Hindlimb muscle (tissue), 1 donor: ENCODE results near the gene ZIK1. TPM values are rescaled to one million over a fixed set of nuclear protein-coding genes. Genes with fewer than 3 reads are reported as not detected.

Experiments
- DNase-seq: peaks from one replicate; pipeline ENCODE4 v3.0.0-alpha.2; 2013
- polyA plus RNA-seq: library from polyadenylated mRNA; unstranded; fragments of 120-200 nt; gene quantifications from one replicate; pipeline ENCODE4 v1.2.1, GENCODE V29; 2013; ENCODE audit not compliant: insufficient read length

Gene ZIK1
- 4.6 TPM for polyA plus RNA-seq

DNA sequence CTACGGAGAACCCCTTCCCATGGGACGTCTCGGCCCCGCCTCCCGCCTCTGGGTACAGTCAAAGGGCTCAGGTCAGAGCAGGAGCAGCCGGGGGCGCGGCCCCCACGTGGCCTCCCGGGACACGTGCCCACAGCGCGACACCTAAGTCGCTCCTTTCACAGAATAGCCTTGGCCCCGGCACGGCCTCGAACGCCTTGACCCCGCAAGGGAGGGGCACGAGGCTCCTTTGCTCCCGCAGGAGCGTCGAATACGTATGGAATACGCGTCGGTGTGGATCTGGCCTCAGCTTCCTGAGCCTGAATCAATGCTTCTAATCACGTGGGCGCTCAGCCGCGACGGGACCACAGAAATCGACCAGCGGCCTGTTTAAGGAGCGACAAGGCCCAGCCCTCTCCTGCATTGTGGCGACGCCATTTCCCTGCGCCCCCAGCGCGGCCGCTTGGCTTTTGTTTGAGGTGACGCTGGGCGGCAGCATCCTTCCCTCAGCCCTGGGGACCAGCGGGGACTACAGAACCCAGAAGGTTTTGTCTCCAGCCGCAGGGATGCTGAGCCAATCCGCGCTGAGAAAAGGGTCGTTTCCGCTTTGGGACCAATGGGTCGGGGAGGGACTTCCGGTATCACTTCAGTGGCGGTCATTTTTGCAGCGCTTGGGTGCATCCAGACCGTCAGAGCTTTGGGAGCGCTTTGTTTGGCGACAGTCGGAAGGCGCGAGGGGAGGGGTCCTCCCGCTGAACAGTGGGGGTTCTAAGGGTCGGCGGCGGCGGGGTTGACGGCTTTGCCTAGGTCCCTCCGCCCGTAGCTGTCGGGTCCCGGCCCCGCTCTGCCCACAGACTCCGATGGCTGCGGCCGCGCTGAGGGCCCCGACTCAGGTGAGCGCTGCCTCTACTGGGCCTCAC is at the start of gene ZIK1:
ZIK1 (plus strand) TSS at position 625 of the 896 bp plus-strand sequence; CDS start at position 837, 212 bp downstream.
- DNase-seq, result peak; percentile 92

DNA sequence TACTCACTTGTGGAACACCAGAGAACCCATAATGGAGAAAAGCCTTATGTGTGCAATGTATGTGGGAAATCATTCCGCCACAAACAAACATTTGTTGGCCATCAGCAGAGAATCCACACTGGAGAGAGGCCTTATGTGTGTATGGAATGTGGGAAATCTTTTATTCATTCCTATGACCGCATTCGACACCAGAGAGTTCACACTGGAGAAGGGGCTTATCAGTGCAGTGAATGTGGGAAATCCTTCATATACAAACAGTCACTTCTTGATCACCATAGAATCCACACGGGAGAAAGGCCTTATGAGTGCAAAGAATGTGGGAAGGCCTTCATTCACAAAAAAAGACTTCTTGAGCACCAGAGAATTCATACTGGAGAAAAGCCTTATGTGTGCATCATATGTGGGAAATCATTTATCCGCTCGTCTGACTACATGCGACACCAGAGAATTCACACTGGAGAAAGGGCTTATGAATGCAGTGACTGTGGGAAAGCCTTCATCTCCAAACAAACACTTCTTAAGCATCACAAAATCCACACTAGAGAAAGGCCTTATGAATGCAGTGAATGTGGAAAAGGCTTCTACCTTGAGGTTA is 45.9 kb upstream of the ZIK1 start:
- no peak for DNase-seq

DNA sequence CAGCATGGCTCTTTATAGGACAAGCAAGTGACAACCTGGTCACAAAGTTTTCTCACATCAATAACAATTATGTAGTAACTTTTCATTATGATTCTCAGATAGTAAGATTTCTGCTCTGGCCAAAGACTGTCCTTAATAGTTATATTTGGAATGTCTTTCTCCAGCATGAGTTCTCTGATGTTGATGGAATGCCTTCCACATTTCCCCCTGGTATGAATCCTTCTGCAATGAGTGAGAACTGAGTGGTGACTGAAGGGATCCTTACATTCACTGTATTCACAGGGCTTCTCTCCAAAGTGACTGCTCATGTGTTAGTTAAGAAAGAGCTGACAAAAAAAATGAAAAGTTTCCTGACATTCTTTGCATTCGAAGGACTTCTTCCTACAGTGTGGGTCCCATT is 37.4 kb upstream of the ZIK1 start:
- DNase-seq, result no peak

DNA sequence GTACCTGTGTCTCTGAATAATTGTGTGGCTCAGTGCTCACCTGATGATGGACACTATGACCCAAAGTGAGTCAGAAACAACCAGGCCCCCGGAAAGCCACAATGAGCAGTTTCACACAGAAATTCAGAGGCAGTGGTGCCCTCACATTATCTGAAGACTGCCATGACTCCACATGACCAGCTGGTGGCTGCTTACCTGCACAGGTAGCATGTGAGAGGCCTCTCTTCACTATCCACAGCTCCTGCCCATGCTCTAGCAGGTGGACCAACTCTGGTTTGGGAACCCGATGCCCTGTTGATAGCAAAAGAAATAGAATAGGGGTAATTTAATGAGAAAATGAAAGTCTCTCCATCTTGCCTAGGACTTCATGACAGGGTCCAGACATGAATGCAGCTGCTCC is 31.5 kb upstream of the ZIK1 start:
- no peak for DNase-seq

DNA sequence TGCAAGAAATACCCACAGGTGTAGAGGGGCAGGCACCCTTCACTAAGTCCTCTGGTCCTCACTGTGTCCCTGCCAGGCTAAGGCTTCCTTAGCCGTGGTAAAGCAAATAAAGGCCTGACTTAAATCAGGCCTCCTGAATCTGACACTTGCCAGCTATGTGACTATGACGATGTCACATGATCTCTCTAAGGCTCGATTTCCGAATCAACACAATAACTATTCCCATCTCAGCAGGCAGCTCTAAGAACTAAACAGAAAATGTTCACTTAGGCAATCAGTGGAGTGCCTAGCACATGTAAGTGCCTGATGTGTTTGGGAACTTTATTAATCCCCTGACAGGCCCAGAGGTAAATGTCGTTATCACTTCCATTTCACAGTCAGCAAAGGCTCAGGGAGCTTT is 26.3 kb upstream of the ZIK1 start:
- no peak for DNase-seq

DNA sequence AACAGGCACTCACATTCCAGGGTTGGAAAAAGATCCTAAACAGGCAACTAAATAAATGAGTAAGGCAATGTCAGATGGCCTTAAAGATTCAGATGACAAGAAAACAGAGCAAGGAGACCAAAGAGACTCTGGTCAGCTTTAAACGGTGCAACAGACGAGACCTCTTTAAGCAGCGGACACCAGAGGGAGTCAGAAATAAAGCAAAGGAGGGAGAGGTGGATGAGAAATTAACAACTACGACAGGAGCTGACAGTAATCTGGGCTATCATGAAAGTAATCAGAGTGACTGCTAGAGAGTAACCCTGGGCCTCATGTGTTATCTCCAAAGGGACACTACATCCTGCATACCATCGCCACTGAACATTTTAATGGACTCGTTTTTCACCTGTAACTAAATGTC is 25.4 kb upstream of the ZIK1 start:
- no peak for DNase-seq

DNA sequence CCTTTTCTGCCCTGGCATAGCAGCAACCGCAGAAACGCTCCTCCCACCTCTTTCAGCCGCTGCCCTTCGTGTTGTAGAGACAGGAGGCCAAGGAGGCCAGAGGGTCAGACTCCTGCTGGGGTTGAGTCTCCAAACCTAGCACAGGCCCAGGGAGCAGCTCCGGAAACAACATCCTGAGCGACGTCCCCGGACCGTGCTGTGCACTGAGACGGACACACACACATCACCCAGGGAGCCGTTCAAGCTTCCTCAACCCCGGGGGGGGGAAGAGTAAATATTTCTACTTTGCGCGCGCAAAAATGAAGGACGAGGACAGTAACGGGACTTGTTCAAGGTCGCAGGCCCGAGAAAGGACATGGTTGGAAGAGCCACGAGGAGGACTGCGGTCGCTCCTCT is 24.9 kb upstream of the ZIK1 start:
- DNase-seq, result peak; percentile 6

DNA sequence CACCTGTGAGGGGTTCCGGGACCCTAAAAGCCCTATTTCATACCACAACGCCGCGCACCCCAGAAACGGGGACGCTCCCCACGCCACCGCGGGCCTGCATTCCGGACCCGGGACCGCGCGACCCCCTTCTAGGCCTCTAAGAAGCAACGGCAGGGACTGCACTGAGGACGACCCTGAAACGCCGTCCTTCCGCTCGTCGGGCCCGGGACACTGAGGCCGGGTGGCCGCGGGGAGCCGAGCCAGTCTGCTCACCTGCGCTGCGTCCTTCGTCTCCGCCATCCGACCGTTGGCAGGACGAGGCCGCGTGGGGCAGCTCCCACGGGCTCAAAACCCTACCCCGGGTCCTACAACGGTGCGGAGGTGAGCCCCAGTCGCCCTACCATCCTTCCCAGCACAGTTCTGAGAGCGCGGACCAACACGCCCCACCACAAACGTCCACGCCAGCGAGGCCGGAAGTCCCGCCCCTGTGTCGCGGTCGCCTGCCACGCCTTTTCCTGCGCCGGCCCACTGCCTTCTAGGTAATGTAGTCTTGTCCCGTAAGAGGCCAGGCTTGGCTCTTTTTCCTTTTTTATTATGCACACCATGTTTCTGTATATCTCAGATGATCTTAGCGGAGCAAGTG is 24.4 kb upstream of the ZIK1 start, which contains the start of gene ZNF550:
ZNF550 (minus strand) TSS at position 460 of the 622 bp plus-strand sequence; CDS start at position 279, 181 bp downstream.
- peak; percentile 93 for DNase-seq

DNA sequence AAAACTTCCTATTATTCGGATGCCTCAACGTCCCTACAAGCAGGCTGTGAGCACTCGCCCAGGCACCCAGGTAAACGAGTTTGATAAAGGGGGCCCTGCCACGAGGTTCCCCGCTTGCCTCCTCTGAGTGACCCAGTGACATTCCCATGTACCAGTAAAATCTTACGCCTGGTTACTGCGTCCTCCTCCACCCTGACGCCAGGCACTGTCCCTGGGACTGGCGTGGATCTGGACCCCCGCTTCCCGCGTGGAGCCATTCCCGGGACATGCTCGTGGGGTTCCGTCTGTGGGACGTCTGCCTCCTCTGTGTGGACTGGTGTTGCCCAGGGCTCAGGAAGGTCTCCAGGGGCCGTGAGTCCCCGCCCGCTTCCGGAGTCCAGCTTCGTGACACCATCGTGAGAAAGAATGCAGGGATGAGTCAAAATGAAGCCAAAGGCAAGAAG is 23.9 kb upstream of the ZIK1 start:
- no peak for DNase-seq

DNA sequence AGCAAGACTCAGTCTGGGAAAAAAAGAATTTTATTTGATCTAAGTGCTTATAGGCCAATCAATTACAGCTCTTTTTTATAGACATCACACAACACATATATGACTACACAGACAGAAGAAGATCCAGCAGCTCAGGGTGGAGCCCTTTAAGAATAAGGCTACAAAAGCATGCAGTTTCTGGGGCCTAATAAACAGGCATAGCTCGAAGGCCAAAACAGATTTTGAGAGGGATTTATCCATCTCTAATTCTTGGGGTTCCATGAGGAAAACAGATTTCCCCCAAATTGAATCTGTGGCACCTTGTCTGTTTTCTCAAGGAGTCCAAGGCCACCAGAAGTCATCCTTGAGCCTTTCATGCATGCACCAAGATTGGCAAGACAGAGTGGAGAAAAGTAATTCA is 20.4 kb upstream of the ZIK1 start:
- DNase-seq, result no peak

DNA sequence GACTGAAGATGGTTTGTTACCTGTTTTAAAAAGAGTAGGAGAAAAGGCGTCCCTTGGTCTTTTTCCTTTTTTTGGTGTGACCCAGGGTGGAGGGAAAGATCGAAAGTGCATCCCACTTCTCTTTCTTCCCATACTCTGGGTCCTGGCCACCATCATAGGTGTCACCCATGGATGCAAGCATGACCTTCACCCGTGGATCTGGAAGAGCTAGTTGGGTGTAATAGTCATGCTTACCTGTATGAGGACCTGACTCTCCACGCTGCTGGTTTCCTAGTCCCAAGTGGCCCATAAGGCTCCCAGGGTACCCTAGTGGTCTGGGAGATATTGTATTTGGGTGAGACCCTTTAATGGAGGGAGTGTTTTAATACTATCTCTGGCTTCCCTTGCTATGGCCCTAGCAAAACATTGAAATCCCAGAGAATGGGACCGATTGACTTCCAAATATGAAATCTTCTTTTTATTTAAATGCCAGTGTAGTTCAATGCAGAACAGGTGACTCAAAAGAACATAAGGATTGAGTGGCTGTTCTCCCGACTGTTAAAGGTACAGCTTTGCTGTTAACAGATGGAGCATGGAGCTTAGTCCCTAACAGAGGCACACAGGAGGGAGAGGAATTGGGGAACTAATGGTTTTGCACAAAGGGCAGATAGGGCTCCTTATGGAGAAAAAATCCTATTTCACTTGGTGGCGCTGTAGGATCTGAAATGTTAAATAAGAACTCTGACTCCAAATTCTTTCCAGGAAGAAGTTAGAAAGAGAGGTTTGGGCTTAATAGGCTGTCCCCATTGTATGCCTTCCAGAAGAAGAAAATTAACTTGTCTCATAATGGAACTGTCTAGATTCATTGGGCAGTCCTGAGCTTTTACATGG is 17.3 kb upstream of the ZIK1 start:
- no peak for DNase-seq

DNA sequence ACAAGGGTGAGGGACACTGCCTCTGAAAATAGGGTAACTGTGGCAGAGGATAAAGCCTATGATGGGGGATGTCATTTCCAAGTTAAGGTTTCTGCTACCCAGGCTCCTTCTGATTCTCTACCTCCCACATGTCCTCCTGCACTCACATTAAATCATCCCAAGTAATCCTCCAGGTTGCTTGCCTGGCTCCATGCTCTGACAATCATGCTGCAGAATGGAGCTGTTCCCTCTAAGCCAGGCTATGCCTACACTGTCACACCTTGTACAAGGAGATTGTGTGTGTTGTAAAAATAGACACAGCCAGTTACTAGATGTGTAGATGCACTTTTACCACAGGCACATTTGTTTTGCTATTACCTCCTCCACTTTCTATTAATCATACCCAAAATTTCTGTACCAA is 13.2 kb upstream of the ZIK1 start:
- no peak for DNase-seq

DNA sequence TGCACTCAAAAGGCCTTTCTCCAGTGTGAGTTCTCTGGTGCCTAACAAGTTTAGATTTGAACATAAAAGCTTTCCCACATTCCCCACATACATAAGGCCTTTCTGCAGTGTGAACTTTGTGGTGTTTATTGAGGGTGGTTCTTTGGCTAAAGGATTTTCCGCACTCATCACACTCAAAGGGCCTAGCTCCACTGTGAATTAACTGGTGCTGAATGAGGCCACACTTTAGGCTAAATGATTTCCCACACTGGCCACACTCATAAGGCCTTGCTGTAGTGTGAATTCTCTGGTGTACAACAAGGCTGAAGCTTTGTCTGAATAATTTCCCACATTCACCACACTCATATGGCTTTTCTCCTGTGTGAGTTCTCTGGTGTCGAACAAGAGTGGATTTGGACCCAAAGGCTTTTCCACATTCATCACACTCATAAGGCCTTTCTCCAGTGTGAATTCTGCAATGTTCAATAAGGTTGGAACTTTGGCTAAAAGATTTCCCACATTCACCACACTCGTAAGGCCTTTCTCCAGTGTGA is 11.5 kb upstream of the ZIK1 start:
- DNase-seq, result no peak

DNA sequence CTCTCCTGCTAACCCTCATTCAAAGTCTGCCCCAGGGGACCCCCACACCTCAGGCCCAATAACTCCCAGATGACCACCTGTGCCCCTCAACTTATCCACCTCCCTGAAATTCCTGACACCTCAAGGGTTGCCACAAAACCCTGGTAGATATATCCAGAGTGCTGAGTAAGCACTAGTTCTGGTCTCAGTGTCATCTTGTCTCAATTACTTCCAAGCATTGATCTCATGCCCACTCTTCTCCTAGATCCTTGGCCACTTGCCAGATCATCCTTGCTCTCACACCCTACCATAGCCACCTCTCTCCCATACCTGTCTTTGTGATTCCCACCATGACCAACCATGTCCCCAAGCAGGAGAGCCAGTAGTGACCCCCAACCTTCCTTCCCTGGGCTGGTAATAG is 7.3 kb upstream of the ZIK1 start:
- no peak for DNase-seq

DNA sequence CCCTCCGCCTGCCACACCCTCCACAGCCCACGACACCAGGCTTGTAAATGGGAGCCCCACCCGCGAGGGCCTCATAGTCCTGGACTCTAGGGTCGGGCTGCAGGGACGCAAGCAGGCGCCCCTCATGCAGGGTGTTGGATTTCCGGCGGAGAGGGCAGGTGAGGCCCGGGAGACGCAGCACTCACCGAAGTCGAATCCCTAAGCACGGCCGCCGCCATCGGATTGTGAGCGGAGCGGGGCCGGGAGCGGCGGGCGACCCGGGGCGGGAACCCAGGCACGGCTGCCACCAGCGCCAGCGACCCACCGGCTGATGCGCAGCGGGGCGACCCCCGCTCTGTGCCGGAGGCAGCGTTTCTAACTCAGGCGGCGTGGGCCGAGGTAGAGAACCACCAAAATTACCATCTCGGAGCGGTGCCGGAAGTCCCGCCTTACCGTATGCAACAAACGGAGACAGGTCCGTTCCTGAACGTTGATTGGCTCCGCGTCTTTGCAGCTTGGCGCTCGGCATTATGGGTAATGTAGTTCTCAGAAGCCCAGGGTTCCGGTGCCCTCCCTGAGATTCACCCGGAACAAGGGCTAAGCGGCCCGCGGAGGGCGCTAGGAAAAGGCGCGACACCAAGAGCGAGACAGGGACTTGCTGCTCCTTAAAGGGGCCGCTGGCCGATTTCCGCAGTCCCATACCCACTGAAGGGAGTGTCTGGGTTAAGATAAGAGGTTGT is 5.3 kb upstream of the ZIK1 start, which contains the start of gene ZNF416:
ZNF416 (minus strand) TSS at position 425 of the 719 bp plus-strand sequence; CDS start at position 218, 207 bp downstream.
- peak; percentile 98 for DNase-seq

DNA sequence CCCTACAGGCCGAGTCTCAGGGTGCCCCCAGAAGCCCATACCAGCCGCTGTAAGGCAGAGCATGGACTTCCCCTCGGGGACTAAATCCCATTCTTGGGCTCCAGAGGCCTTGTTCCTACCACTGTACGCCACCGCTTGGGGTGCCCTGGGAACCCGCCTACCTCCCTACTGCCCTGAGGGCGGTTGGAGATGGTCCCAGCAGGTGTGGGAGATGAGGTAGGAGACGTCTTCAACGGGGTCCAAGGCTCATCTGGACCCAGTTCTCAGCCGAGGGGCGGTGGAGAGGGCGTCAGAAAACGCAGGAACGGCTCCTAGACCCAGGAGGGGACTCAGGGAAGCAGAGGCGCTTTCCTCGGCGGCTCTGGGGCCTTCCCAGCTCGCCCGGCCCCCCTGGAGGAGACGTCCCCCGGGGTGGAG is 833 bp upstream of the ZIK1 start:
- DNase-seq, result no peak

DNA sequence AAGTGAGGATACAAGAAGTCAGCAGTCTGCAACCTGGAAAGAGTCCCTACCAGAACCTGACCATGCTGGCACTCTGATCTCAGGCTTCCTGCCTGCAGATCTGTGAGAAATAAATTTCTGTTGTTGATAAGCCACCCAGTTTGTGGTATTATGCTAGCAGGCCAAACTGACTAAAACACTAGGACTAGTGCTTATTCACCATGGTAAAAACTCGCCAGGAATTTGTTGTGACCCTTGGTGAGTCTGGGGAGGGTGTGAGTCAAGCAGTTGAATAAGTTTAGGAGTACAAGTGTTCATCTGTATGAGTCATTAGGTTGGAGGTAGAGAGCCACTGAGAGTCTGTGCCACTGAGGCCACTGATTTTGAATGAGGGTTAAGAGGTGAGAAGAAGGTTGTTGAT is 3.6 kb downstream of the ZIK1 start:
- DNase-seq, result no peak

DNA sequence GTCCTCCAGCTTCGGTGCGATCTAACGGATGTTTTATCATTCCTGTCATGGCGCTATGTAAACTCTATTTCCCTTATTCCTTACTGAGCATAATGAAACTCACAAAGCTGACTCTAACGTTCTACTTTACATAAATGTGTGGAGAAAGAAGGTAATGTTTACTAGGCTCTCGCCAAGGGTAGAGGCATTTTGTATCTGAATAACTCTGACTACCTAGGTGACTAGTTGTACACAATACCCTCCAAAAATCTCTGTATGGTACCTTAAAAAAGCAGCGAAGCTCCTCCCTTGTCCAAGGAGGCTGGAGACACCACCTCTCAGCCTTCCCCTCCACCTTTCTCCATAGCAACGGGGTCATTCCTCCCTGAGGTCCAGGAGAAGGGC is 15.4 kb downstream of the ZIK1 start:
- DNase-seq, result no peak

DNA sequence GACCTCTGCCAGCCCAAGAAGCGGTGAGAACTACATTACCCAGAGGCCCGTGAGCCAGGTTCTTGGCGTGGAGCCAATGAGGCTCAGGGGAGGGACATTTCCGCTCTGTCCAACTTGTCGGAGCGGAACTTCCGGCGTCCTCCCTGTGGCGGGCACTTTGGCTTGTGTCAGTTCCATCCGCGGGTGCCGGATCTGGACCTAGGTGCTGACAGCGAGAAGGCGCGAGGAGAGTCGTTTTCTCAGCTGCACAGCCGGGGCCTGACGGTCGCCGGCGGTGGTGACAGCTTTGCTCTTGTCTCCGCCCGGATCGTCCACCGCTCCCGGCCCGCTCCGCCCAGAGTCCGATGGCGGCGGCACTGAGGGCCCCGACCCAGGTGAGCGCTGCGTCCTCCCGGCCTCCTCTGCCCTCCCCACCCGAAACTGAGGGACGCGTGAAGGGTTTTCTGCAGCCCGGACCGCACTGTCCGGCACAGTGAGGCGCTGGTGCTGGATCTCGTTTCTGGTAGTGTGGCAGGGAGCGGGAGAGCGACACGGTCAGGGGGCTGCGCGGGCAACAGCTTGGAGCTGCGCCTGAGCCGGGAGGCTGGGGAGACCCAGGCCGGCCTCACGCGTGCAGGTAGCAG is 15.9 kb downstream of the ZIK1 start, which contains the start of gene ZNF530:
ZNF530 (plus strand) TSS at position 125 of the 623 bp plus-strand sequence. CDS start 4,461 bp downstream, outside the sequence.
- DNase-seq, result peak; percentile 93

DNA sequence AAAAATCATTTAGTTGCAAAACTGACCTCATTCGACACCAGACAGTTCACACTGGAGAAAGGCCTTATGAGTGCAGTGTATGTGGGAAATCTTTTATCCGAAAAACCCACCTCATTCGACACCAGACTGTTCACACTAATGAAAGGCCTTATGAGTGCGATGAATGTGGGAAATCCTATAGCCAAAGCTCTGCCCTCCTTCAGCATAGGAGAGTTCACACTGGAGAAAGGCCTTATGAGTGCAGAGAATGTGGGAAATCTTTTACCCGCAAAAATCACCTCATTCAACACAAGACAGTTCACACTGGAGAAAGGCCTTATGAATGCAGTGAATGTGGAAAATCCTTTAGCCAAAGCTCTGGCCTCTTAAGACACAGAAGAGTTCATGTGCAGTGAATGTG is 23.0 kb downstream of the ZIK1 start:
- DNase-seq, result no peak

DNA sequence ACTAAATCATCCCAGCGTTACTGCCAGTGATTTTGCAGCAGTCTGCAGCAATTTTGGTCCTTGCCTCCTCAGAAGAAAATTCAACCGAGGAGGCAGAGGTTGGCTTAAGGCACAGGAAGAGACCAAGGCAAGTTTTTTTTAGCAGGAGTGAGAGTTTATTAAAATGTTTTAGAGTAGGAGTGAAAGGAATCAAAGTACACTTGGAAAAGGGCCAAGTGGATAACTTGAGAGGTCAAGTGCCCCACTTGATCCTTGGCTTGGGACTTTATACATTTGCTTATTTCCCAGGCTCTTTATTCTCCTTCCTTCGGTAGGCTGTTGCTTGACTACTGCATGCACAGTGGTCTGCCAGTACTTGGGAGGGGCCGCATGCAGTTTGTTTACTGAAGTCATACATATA is 27.2 kb downstream of the ZIK1 start:
- DNase-seq, result no peak
